HG03460 (cell line): ENCODE measurements around the gene DCPS.
"Not testable (repeated sequence)": the region's sequence is repeated elsewhere in the genome, so short reads cannot be mapped to it uniquely, and the experiment has no call there.

Experiments
- ATAC-seq: cut with Tn5 transposase; IDR thresholded peaks from one replicate; pipeline ENCODE4 v1.9.1; 2021; ENCODE audit not compliant: unreplicated experiment

DCPS gene

DNA sequence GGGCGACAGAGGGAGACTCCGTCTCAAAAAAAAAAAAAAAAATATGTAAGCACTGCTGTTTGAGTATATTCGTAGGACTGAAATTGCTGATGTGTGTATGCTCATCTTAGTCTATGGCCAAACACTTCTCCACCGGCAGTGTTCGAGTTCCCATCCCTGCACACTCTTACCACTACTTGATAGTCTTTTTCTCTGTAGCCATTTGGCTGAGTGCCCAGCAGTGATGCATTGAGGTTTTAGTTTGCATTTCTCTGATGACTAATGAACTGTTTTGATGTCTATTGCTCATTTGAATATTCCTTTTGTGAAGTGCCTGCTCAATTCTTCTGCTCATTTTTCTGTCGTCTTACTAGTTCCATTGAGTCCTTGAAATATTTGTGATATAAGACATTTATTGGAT lies 19.0 kb upstream of the DCPS start:
- peak; percentile 42 for ATAC-seq

DNA sequence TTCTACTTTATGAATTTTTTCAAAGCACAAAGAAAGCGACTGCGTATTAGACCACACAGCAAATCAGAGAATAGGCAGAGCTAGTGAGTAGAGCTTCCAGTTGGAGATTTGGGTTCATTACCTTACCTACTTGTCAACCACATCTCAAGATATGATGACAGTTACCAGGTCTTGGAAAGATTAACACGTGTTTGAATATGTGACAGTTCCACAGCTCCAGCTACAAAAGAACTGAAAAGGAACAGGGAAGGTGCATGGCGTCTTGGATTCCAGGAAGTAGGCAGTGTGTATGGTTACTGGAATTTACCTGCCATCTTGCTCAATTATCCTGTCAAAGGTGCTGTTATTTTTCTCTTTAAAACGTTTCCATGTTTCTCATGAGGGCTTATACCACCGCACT lies 15.6 kb upstream of the DCPS start:
- no peak for ATAC-seq

DNA sequence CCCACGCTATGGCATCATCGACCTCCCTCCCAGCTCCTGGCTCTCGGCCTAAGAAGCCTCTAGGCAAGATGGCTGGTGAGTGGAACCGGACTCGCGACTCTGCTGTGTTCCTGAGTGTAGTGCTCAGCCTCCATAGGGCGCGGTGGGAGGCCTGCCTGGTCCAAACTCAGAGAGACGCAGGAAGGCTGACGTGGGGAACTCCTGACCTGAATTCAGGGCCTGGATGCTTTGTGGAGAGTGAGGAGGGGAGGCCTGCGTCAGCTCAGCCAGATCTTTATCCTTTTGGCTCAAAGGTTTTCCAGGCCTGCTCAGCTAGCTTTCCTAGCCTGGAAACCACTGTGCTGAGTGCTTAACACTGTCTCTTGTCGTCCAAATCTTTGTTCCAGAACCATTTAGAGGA lies 13.0 kb upstream of the DCPS start:
- ATAC-seq = no peak

DNA sequence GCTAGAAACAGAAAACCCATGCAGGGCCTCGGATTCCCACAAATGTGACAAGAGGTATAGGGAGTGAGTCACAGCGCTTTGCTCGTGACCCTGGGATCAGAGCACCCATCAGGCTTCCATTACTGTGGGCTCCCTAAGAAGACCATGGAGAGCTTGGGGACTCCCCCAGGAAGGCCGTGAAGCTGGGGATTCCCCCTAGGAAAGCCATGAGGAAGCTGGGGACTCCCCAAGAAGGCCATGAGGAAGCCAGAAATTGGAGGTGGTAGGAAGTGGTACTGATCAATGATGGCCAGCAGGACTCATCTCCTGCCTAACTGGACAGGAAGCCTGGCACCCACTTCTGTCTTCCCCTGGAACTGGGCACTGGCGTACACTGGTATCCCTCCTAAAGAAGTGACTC lies 10.1 kb upstream of the DCPS start:
- no peak for ATAC-seq

DNA sequence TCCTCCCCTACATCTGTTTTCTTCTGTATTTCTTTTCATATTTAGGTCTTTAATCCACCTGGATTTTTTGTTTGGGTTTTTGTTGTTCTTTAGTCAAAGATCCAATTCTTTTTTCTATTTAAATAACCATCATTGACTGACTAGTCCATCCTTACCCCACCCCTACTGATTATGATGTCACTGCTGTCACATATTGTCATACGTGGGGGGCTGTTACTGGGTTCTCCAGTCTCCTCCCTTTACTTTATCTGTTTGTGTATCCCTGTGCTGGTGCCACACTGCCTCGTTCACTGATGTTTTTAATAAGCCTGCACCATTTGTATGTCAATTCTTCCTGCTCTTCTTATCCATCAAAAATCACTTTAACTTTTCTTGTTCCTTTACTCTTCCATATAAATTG lies 6.9 kb upstream of the DCPS start:
- ATAC-seq = no peak

DNA sequence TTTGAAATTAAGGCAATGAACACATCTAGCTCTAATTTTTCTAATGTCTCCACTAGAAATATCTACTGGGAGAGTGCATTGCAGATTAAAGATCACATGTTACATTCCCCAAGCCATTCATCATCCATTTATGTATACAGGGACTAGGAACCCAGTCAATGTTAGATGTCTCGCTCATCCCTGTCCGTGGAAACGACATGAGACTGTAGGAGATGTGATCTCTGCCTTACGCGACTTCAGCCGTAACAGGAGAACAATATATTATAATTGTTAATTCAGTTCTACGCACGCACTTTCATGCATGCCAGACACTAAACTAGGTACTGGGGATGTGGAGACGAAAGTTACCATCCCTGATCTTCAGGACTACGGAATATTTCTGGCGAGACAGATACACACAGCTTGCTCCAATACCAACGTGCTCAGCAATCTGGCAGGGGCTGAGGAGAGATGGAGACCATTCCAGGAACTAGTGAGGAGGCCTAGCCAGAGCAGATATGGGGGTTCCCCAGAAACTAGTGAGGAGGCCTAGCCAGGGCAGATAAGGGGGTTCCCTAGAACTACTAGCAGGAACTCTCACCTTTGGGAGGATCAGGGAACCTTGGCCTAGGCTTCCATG lies 706 bp downstream of the DCPS start:
- no peak for ATAC-seq

DNA sequence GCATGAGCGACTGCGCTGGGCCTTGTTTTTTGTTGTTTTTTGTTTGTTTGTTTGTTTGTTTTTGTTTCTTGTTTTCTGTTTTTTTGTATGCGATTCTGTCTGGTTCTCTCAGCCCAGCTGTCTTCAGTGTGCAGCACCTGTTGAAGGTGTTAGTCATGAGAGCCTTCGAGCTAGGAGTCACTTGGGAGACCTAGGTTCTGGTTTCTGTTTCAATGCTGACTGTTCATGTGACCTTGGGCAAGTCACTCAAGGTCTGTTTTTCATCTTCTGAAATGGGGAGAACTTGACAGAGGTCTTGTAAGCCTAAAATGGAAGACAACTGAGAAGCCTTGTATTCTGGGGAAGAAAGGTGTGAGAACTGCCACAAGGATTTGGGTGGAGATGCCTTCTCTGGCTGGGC lies 1.8 kb downstream of the DCPS start:
- ATAC-seq = peak; percentile 47

DNA sequence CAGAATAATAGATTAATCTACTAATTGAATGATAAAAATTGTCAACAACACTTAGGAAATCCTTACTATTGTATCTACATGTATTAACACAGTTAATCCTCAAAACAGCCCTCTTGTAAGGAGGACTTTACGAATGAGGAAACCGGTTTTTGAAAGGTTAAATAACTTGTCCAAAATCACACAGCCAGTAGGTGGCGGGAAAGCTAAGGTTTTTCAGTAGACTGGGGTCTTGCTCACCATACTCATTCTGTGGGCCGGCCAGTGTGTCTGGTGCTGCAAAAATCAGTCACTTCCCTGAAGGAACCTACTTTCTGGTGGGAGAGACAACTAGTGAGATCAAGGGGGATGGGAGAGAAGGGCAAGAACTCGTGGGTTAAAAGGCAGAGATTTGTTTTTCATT lies 3.8 kb downstream of the DCPS start:
- no peak for ATAC-seq

DNA sequence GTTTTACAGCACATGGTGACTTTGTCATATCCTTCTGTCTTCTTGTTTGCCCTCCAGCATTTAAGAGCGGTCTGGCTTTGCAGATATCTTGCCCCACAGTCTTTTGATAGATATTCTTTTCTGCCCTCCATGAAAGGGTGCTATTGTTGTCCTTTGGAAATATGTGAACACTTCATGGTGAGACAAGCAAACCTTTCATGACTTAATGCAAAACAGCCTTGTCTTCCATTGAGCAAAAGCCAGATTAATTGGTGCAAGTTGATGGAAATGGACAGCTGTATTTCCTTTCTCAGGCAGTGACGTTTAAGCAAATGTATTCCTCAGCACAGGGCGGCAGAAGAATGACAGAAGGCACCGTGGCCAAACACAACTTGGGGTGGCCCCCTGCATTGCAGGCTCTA lies 4.4 kb downstream of the DCPS start:
- ATAC-seq = no peak

DNA sequence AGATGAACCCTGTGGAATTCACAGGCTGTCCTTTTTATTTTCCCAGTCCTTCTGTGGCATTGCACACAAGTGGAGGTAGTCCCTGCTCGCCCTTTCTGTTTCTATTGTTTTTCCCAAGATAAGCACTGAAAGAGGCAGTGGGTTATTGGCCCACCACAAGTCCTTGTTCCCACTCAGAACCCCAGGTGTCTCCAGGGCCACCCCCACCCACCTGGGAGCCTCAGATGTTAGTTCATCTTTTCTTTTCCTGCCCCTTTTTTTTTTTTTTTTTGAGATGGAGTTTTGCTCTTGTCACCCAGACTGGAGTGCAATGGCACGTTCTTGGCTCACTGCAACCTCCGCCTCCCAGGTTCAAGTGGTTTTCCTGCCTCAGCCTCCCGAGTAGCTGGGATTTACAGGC lies 4.9 kb downstream of the DCPS start:
- not testable (repeated sequence) for ATAC-seq

DNA sequence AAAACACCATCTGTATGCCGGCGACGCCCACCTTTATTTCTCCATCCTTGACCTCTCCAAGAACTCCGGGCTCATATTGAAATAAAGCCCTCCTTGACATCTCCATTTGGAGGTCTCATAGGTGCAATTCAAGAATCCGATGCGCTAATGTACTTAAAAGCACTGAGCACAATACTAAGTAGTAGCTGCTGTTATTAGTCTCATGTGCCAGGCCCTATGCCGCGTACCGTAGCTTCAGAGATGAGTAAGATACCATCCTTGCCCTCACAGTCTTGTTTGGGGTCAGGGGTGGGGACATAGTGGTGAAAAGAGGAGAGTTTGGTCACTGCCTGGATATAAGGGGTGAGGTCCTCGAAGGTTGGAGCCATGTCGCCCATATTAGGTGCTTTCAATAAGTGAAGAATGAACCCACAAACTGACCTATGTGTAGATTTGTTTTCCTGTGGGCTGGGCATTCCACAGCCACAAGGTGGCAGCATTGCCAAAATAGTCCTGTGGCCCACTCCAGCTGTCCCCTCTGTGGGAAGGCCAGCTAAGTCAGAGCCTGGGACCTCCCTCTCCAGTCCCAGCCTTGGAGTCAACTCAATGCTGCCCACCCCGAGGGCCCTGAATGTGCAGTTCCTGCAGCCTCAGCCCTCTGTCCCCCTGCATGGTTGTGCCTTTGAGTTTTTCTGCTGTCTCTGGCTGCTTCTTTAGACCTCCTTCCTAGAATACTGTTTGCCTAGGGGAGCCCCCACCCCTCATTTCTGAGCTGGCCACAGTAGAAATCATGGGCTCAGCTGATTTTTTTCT lies 6.5 kb downstream of the DCPS start:
- ATAC-seq = peak; percentile 26

DNA sequence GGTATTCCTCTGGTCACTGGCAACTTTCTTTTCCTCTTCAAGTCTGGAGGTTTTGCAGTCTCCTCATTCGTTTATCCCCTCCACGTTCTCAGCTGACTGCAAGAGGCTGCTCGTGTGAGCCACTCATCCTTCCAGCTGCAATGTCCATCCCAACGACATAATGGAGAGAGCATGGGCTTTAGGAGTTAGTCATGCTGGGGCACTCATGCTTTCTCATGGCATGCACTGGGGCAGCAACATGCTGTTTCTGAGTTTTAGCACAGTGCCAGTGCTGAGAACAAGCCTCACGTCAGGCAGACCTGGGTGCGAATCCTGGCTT lies 7.1 kb downstream of the DCPS start:
- ATAC-seq = no peak

DNA sequence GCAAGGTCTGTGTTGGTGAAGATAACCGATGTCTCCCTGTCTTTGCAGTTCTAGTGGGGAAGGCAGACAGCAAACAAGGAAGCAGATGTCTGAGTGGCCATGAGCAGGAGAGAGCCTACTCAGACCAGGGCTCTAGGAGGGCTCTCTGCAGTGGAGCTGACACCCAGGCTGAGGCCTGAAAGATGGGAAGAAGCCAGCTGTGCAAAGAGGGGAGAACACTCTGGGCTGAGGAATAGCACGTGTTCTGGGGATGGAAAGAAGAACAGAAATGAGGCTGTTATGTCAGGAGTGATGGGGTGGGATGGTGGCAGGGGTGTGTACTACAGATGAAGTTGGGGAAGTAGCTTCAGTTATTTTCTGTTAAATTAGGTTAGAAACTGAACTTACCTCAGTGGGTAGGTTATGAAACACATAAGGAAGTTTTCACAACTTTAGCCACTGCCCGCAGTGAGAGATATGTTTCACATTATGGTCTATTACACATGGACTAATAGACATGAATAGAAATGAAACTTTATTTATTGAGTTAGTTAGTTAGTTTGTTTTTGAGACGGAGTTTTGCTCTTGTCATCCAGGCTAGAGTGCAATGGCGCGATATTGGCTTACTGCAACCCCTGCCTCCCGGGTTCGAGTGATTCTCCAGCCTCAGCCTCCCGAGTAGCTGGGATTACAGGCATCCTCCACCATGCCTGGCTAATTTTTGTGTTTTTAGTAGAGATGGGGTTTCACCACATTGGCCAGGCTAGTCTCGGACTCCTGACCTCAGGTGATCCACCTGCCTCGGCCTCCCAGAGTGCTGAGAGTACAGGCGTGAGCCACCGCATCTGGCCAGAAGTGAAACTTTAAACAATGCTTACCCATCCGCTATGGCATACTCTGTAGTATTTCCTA lies 7.8 kb downstream of the DCPS start:
- ATAC-seq = peak; percentile 64

DNA sequence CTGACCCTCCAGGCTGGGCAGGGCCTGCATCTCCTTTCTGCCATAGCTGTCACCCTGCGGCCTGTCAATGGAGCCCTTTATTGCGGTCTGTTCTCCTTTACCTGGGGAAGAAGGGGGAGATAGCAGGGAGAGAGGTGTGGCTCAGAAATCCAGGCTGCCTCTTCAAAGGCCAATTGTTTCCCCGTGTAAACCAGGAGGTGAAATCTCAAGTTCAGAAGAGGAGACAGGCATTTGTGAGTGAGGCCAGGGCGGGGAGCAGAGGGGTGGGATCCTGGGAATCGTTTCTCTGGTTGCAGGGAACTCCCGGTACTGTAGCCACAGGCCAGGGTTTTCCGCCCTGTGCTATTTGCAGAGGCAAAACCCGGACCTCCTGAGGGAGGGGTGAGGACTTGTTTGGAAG lies 9.1 kb downstream of the DCPS start:
- ATAC-seq = no peak

DNA sequence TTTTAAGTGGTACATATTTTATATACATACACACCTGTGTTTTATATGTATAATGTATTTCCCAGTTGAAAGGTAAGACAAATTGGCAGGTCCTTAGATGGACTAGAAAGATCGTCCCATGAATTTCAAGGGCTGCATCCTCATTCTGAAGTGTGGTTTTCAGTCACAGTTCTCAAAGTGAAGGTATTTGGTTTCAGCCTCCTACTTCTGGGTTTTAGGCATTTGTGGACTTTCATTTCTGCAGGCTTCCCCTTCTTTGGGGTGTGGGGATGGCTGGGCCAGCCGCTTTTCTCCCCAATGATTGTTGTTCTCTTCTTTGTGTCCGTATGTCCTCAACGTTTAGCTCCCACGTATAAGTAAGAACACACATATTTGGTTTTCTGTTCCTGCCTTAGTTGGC lies 10.0 kb downstream of the DCPS start:
- ATAC-seq = no peak

DNA sequence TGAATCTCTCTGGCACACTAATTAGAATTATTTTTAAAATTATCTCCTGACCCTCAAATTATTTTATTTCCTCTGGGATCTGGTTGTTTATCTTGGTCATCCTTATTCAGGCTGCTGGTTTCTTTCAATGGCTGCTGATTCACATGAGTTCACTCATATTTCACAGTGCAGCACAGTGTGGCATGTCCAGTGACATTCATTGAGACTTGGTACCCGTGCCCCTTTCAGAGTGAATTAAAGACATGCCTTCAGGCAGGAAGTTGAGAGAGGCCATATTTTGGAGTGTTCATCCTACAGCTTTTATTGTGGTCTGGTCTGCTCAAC lies 13.5 kb downstream of the DCPS start:
- no peak for ATAC-seq

DNA sequence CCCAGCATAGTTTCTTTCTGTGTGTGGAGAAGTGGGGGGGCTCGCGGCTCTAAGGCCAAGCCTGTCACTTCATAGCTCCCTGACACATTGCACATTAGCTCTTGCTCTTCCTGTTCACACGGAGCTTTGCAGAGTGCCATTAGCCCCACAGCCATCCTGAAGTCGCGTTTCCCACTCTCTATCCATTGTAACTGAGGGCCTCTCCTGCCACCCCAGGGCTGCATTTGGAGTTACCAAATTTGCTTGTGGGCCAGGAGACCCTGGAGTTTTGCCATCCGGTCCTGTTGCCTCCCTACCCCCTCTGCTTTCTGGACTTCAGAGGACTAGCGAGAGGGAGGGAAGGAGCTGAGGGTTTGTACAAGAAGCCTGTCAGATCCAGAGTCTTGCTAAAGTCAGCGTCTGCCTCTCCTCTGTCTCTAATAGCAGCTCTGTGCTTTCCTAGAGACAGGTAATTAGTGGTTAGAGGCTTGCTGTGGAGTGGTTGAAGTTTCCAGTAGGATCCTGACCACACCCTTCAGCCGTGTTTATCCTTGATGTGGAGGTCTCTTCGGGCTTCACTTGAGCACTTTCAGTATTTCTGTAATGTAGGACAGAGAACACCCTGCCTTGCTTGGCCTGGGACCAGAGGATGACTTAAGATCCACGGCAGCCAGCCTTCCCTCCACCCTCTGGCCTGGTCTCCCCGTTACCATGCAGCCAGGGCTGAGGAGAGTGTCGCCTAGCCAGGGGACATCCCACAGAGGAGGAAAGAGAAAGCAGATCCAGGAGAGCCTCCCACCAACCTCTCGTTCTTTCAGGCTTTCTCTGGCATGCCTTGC lies 14.1 kb downstream of the DCPS start:
- ATAC-seq = peak; percentile 55

DNA sequence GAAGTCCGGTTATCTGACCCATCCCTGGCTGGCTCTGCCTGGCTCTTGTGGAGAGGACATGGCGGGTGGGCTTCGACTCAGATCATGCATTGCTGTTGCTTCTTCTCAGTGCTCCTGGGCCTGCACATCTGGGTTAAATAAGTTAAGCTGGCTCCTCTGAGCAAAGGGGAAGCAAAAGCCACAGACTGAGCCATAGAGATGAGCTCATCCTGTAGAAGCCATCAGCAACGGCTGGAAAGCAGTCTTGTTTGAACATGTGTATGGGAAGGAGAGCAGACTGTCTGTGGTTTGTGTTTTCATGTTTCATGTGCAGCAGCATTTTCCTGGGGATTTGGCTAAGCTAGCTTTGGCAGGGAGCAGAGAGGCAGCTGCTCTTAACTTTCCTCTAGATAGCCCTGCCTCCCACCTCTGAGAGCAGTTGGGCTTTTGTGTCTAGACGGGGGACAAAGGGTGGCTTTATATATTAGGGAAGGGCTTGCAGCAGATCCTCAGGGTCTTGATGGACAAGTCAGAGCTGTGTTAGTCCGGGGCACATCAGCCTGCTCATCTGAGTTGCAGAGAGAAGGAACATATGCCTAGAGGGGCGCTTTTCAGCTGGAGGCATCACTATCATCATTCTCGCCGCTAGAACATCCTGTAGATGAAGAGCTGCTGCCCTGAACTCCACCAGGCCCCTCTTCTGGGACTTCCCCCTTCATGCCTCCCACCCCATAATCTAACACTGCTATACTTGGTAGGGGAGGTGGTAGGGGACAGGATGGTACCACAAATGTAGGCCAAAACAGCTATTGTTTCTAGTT lies 14.9 kb downstream of the DCPS start:
- peak; percentile 88 for ATAC-seq

DNA sequence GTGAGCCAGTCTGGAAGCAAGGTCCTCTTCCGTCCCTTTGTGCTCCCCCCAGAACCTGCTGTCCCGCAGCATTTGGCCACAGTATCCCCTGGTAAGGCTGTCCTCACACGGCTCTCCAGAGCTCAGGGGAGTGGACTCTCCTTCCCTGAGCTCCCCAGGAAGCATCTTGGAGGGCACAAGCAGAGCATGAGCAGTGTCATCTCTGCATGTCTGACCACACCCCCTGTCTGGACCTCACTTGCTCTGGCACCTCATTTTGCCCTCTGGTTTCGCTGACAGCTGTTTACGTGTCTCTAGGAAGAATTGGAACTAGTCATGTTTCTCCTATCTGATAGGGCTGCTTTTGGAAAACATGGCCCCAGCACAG lies 15.5 kb downstream of the DCPS start:
- ATAC-seq = no peak

DNA sequence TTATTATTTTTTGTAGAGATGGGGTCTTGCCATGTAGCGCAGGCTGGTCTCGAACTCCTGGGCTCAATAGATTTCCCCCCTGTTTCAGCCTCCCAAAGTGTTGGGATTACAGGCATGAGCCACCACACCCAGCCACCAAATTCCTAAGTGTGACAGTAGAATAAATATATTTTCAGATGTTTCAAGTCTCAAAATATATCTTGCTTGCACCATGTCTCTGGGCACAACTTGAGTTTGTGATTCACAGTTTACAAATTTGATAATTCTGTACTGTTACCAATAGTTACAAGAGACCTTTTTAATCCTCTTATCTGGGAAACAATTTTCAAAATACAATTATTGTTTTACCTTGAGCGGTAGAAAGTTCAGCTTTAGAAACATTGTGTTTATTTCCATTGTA lies 19.1 kb downstream of the DCPS start:
- ATAC-seq = no peak
